Adrenal gland (tissue), 12 donors: ENCODE measurements around the gene TET1. TPM values are rescaled to one million over a fixed set of nuclear protein-coding genes. Genes with fewer than 3 reads are reported as not detected.
"Not testable (repeated sequence)": the region's sequence is repeated elsewhere in the genome, so short reads cannot be mapped to it uniquely, and the experiment has no call there.

Source experiments
- DNase-seq, 7 donors: peaks; one replicate each; pipeline ENCODE4 v3.0.0-alpha.2; 2019 to 2020
- H3K27ac ChIP-seq, 5 donors: fragments of 200-600 bp; sonication (generic) in 4 of 5; 1 replicate in 3 of 5; 2 replicates in 2 of 5; pipeline versions ENCODE4 v1.5.1 to v1.8.0; 2016 to 2020; ENCODE audit warnings: mild to moderate bottlenecking in 1 of 5
- H3K27me3 ChIP-seq: fragments of 200-600 bp; 2 replicates; pipeline ENCODE4 v1.8.0; 2021
- H3K36me3 ChIP-seq, 2 donors: fragments of 200-600 bp; replicated peaks in 1 of 2; 1 replicate in 1 of 2; 2 replicates in 1 of 2; pipeline versions ENCODE4 v1.5.1 to v1.8.0; 2018 to 2022
- H3K4me1 ChIP-seq, 2 donors: fragments of 200-600 bp; replicated peaks in 1 of 2; 1 replicate in 1 of 2; 2 replicates in 1 of 2; pipeline versions ENCODE4 v1.5.1 to v1.8.0; 2018 to 2021
- H3K4me3 ChIP-seq, 4 donors: fragments of 200-600 bp; sonication (generic) in 3 of 4; one replicate each; pipeline ENCODE4 v1.5.1; 2016 to 2018
- H3K9me3 ChIP-seq, 3 donors: fragments of 200-600 bp; sonication (generic) in 1 of 3; replicated peaks in 1 of 3; 1 replicate in 2 of 3; 2 replicates in 1 of 3; pipeline versions ENCODE4 v1.5.1 to v1.8.0; 2016 to 2021
- CTCF ChIP-seq, 6 experiments: fragments of 450-650 bp in 4 of 6; fragments of 200-600 bp in 2 of 6; sonication (generic) in 1 of 6; IDR thresholded peaks; 1 replicate in 5 of 6; 2 replicates in 1 of 6; pipeline versions ENCODE4 v1.5.1 to v1.8.0; 2016 to 2021; ENCODE audit warnings: antibody characterized with exemption in 6 of 6, mild to moderate bottlenecking in 2 of 6, moderate library complexity in 1 of 6
- POLR2A ChIP-seq, 2 donors: fragments of 450-650 bp; IDR thresholded peaks; one replicate each; pipeline ENCODE4 v1.6.1; 2017; ENCODE audit warnings: antibody characterized with exemption in 2 of 2, mild to moderate bottlenecking in 2 of 2, moderate library complexity in 1 of 2
- WGBS, 4 donors: extraction: QIAGEN DNeasy Blood & Tissue Kit in 2 of 4; methylation state at CpG; one replicate each; pipeline versions ENCODE4 v1.1.5 to v1.1.7; 2013 to 2017; 5-methylcytosine and 5-hydroxymethylcytosine counted together
- intact Hi-C, 2 donors: fragments of 100-400 bp; cut with DNase I; formaldehyde crosslinking; loops; one replicate each; pipeline versions ENCODE4 v1.14.1 to v1.15.0; 2022 to 2023
- polyA plus RNA-seq, 3 donors: library from polyadenylated mRNA; stranded (reverse); fragments of 200-250 nt in 2 of 3; fragments of 350-450 nt in 1 of 3; fragmentation: Illumina TruSeq in 1 of 3; extraction: RNeasy Lipid Tissue Mini Kit (QIAGEN cat#74804) in 1 of 3; gene quantifications; one replicate each; pipeline ENCODE4 v1.2.3, GENCODE V29; 2013 to 2014
- total RNA-seq, 9 donors: library from RNA; depleted of rRNA in 4 of 9; stranded (reverse); fragments of >200 nt in 4 of 9; fragments of 120-200 nt in 1 of 9; fragmentation: NEBNext Ultra II Directional in 1 of 9; extraction: Animal tissue kit (Norgen Biotek cat#: 25700) in 1 of 9; gene quantifications; one replicate each; pipeline versions ENCODE4 v1.1.0 to v1.2.4, GENCODE V29; 2013 to 2023
- donor health status: healthy with polysubstance abuse.
- donor health status: Bipolar disorder and iron deficiency.
- donor health status: DM: yes; HTN: yes; CAD: no.
- donor health status: DM: no; HTN: no; CAD: no.
- donor health status: DM: no; HTN: no; CAD: no.
- donor health status: DM: yes; HTN: yes; CAD: no.

Gene TET1
- total and polyA plus RNA-seq, 12 donors, result 0.07 to 10.0 (median 1.4) TPM

- intact Hi-C loops, result no loop called here
- Histone ChIP-seq H3K9me3 (no peaks in the 10 kb centered on the region), H3K27ac (no peak overlapping the region), H3K36me3 (no peaks in the 10 kb centered on the region), H3K4me3 (no peak overlapping the region), H3K27me3 (no peaks in the 10 kb centered on the region), H3K4me1 (peaks cover 2 to 3% of the 10 kb centered on the region in 2 donors)
- 57 to 80% (median 78%) methylated on average over 5 of the region's 5 CpGs for WGBS, 4 donors
- no peak for TF ChIP-seq POLR2A (IDR thresholded peaks at IDR 0.05)
- no peak for TF ChIP-seq CTCF (IDR thresholded peaks at IDR 0.05)
- no peak for DNase-seq
Measured at GRCh38 chr10:68606918-68607317, 46.8 kb downstream of the TET1 start.

- H3K27me3 ChIP-seq, H3K4me1 ChIP-seq, DNase-seq, H3K27ac ChIP-seq, H3K9me3 ChIP-seq, H3K4me3 ChIP-seq, intact Hi-C loops, H3K36me3 ChIP-seq: not testable (repeated sequence)
- WGBS, 4 donors, result 89 to 100% (median 98%) methylated on average over 10 of the region's 10 CpGs
Measured at GRCh38 chr10:68610023-68610422, 49.9 kb downstream of the TET1 start.

GRCh38 chr10:68611227-68611626, 51.1 kb downstream of the TET1 start:
- 69 to 100% (median 89%) methylated on average over 2 to 3 of the region's 3 CpGs for WGBS, 4 donors

GRCh38 chr10:68613974-68614373, 53.8 kb downstream of the TET1 start:
- H3K4me3 ChIP-seq, intact Hi-C loops, H3K27me3 ChIP-seq, DNase-seq, H3K4me1 ChIP-seq, H3K27ac ChIP-seq, H3K36me3 ChIP-seq, H3K9me3 ChIP-seq: not testable (repeated sequence)

More at GRCh38 chr10:68611227-68611626, 51.1 kb downstream of the TET1 start:
- Histone ChIP-seq H3K4me3 (no peak overlapping the region), H3K9me3 (no peaks in the 10 kb centered on the region), H3K36me3 (no peaks in the 10 kb centered on the region), H3K4me1 (no peaks in the 10 kb centered on the region), H3K27me3 (no peaks in the 10 kb centered on the region), H3K27ac (no peak overlapping the region)
- DNase-seq, result no peak
- intact Hi-C loops, result no loop called here
- TF ChIP-seq CTCF (IDR thresholded peaks at IDR 0.05), result no peak

- DNase-seq, H3K27ac ChIP-seq, H3K27me3 ChIP-seq, H3K4me3 ChIP-seq, intact Hi-C loops, H3K36me3 ChIP-seq, H3K4me1 ChIP-seq, H3K9me3 ChIP-seq: not testable (repeated sequence)
- WGBS, 4 donors, result 82 to 94% (median 88%) methylated on average over 10 of the region's 10 CpGs
Measured at GRCh38 chr10:68617691-68618090, 57.6 kb downstream of the TET1 start.

- TF ChIP-seq CTCF (IDR thresholded peaks at IDR 0.05), result no peak
- H3K9me3 ChIP-seq, result no peaks in the 10 kb centered on the region
- 0 to 50% (median 19%) methylated on average over 1 of the region's 1 CpG for WGBS, 4 donors
- no peaks in the 10 kb centered on the region for H3K4me1 ChIP-seq
- H3K27me3 ChIP-seq, result no peaks in the 10 kb centered on the region
- intact Hi-C loops, result no loop called here
- no peak overlapping the region for H3K27ac ChIP-seq
- no peak for DNase-seq
- H3K4me3 ChIP-seq, result no peak overlapping the region
- no peaks in the 10 kb centered on the region for H3K36me3 ChIP-seq
Measured at GRCh38 chr10:68618234-68618633, 58.1 kb downstream of the TET1 start.
